Measurements from ENCODE around the gene SMAD9.

Gene SMAD9

GRCh38 chr13:36910545-36910944, 9.5 kb downstream of the SMAD9 start:
- DNase-seq (ENCODE audit: low read depth), result no peak

- no peak for DNase-seq (ENCODE audit: low read depth)
Observed at GRCh38 chr13:36907821-36908220, 12.2 kb downstream of the SMAD9 start.

- no peak for DNase-seq (ENCODE audit: low read depth)
Observed at GRCh38 chr13:36907266-36907665, 12.8 kb downstream of the SMAD9 start.

GRCh38 chr13:36905944-36906343, 14.1 kb downstream of the SMAD9 start:
- no peak for DNase-seq (ENCODE audit: low read depth)

- no peak for DNase-seq (ENCODE audit: low read depth)
Observed at GRCh38 chr13:36903925-36904595, 16.0 kb downstream of the SMAD9 start.

- DNase-seq (ENCODE audit: low read depth), result no peak
Observed at GRCh38 chr13:36897054-36897616, 22.9 kb downstream of the SMAD9 start.

GRCh38 chr13:36891752-36892151, 28.3 kb downstream of the SMAD9 start:
- DNase-seq (ENCODE audit: low read depth), result peak; percentile 7

GRCh38 chr13:36888645-36889044, 31.4 kb downstream of the SMAD9 start:
- no peak for DNase-seq (ENCODE audit: low read depth)

- DNase-seq (ENCODE audit: low read depth), result no peak
Observed at GRCh38 chr13:36887758-36888521, 32.1 kb downstream of the SMAD9 start.

GRCh38 chr13:36885901-36886300, 34.1 kb downstream of the SMAD9 start:
- no peak for DNase-seq (ENCODE audit: low read depth)

GRCh38 chr13:36884235-36884634, 35.8 kb downstream of the SMAD9 start:
- DNase-seq (ENCODE audit: low read depth), result no peak

- no peak for DNase-seq (ENCODE audit: low read depth)
Observed at GRCh38 chr13:36883824-36884223, 36.2 kb downstream of the SMAD9 start.

- peak; percentile 56 for DNase-seq (ENCODE audit: low read depth)
Observed at GRCh38 chr13:36883392-36883791, 36.6 kb downstream of the SMAD9 start.

- DNase-seq (ENCODE audit: low read depth), result no peak
Observed at GRCh38 chr13:36882829-36883390, 37.1 kb downstream of the SMAD9 start.

GRCh38 chr13:36880961-36881360, 39.1 kb downstream of the SMAD9 start:
- DNase-seq (ENCODE audit: low read depth), result no peak

- no peak for DNase-seq (ENCODE audit: low read depth)
Observed at GRCh38 chr13:36879218-36879938, 40.7 kb downstream of the SMAD9 start.

GRCh38 chr13:36875961-36876360, 44.1 kb downstream of the SMAD9 start:
- no peak for DNase-seq (ENCODE audit: low read depth)

- DNase-seq (ENCODE audit: low read depth), result no peak
Observed at GRCh38 chr13:36875431-36875830, 44.6 kb downstream of the SMAD9 start.

GRCh38 chr13:36872621-36873020, 47.4 kb downstream of the SMAD9 start:
- no peak for DNase-seq (ENCODE audit: low read depth)

GRCh38 chr13:36870050-36870692, 49.9 kb downstream of the SMAD9 start:
- DNase-seq (ENCODE audit: low read depth), result no peak

- DNase-seq (ENCODE audit: low read depth), result no peak
Observed at GRCh38 chr13:36866232-36866631, 53.8 kb downstream of the SMAD9 start.

GRCh38 chr13:36865265-36865664, 54.8 kb downstream of the SMAD9 start:
- no peak for DNase-seq (ENCODE audit: low read depth)
